Tibial nerve (tissue), 4 donors: Measurements from ENCODE around the gene OSBPL10. TPM values are rescaled to one million over a fixed set of nuclear protein-coding genes. Genes with fewer than 3 reads are reported as not detected.
"Not testable (repeated sequence)": the region's sequence is repeated elsewhere in the genome, so short reads cannot be mapped to it uniquely, and the experiment has no call there.

ENCODE experiments used
- DNase-seq, 2 donors: peaks; one replicate each; pipeline ENCODE4 v3.0.0-alpha.2; 2019; ENCODE audit warnings: low spot score in 2 of 2
- H3K27ac ChIP-seq, 4 donors: fragments of 200-600 bp; sonication (generic) in 3 of 4; one replicate each; pipeline ENCODE4 v1.5.1; 2017 to 2019; ENCODE audit warnings: mild to moderate bottlenecking in 1 of 4
- H3K27me3 ChIP-seq, 2 donors: fragments of 200-600 bp; sonication (generic) in 1 of 2; one replicate each; pipeline versions ENCODE4 v1.5.1 to v1.6.0; 2017 to 2019
- H3K36me3 ChIP-seq, 3 donors: fragments of 200-600 bp; sonication (generic); one replicate each; pipeline ENCODE4 v1.5.1; 2018 to 2019
- H3K4me1 ChIP-seq, 4 donors: fragments of 200-600 bp; sonication (generic) in 3 of 4; one replicate each; pipeline ENCODE4 v1.5.1; 2017 to 2019
- H3K4me3 ChIP-seq, 4 donors: fragments of 200-600 bp; sonication (generic) in 3 of 4; one replicate each; pipeline ENCODE4 v1.5.1; 2017 to 2019; ENCODE audit warnings: mild to moderate bottlenecking in 1 of 4, moderate library complexity in 1 of 4
- H3K9me3 ChIP-seq, 4 donors: fragments of 200-600 bp; sonication (generic) in 3 of 4; one replicate each; pipeline ENCODE4 v1.5.1; 2017 to 2019
- CTCF ChIP-seq, 5 experiments: fragments of 200-600 bp in 3 of 5; fragments of 450-650 bp in 2 of 5; sonication (generic) in 3 of 5; IDR thresholded peaks; one replicate each; pipeline ENCODE4 v1.5.1; 2016 to 2019; ENCODE audit warnings: antibody characterized with exemption in 5 of 5, mild to moderate bottlenecking in 3 of 5, moderate library complexity in 2 of 5
- EP300 ChIP-seq, 2 donors: sonication (generic); formaldehyde crosslinking; IDR thresholded peaks; one replicate each; pipeline ENCODE4 v1.6.1; 2017; ENCODE audit warnings: antibody characterized with exemption in 2 of 2, mild to moderate bottlenecking in 1 of 2
- POLR2A ChIP-seq, 2 donors: fragments of 450-650 bp; IDR thresholded peaks; one replicate each; pipeline ENCODE4 v1.6.1; 2017; ENCODE audit warnings: antibody characterized with exemption in 2 of 2, mild to moderate bottlenecking in 2 of 2, moderate library complexity in 2 of 2
- WGBS, 2 donors: methylation state at CpG; one replicate each; pipeline ENCODE4 v1.1.5; 2018; 5-methylcytosine and 5-hydroxymethylcytosine counted together
- total RNA-seq, 4 donors: library from RNA; depleted of rRNA; stranded (reverse); fragments of >200 nt; gene quantifications; one replicate each; pipeline ENCODE4 v1.1.0, GENCODE V29; 2016

OSBPL10 gene
- total RNA-seq, 4 donors from 2014 or later, result 45.0 to 79.2 (median 60.4) TPM

- H3K9me3 ChIP-seq, result no peaks in the 10 kb centered on the region
- H3K27ac ChIP-seq, result no peak overlapping the region
- no peak overlapping the region for H3K4me3 ChIP-seq
- DNase-seq, result no peak
- H3K36me3 ChIP-seq, result peaks cover 0 to 6% (median 0%) of the 10 kb centered on the region in 3 donors
- no peaks in the 10 kb centered on the region for H3K4me1 ChIP-seq
- WGBS, 2 donors, result 66 to 76% methylated on average over 2 of the region's 2 CpGs
- TF ChIP-seq POLR2A (IDR thresholded peaks at IDR 0.05), result no peak
- no peak for TF ChIP-seq CTCF (IDR thresholded peaks at IDR 0.05)
- TF ChIP-seq EP300 (IDR thresholded peaks at IDR 0.05), result no peak
- no peaks in the 10 kb centered on the region for H3K27me3 ChIP-seq
These were observed 190.0 kb downstream of the OSBPL10 start for GRCh38 chr3:31791090-31791430.

GRCh38 chr3:31790193-31791089 is 190.6 kb downstream of the OSBPL10 start:
- Histone ChIP-seq H3K9me3 (no peaks in the 10 kb centered on the region), H3K27me3 (no peaks in the 10 kb centered on the region), H3K36me3 (peaks cover 0 to 6% (median 0%) of the 10 kb centered on the region in 3 donors), H3K4me1 (no peaks in the 10 kb centered on the region), H3K27ac (no peak overlapping the region), H3K4me3 (no peak overlapping the region)
- TF ChIP-seq POLR2A (IDR thresholded peaks at IDR 0.05) (no peak), EP300 (IDR thresholded peaks at IDR 0.05) (no peak), CTCF (IDR thresholded peaks at IDR 0.05) (no peak)
- no peak for DNase-seq
- 84 to 90% methylated on average over 7 of the region's 7 CpGs for whole genome bisulfite sequencing, 2 donors

GRCh38 chr3:31789429-31789828 is 191.6 kb downstream of the OSBPL10 start:
- peaks cover 0 to 6% (median 0%) of the 10 kb centered on the region in 3 donors for H3K36me3 ChIP-seq
- H3K27ac ChIP-seq, result no peak overlapping the region
- DNase-seq, result no peak
- H3K4me1 ChIP-seq, result no peaks in the 10 kb centered on the region
- TF ChIP-seq EP300 (IDR thresholded peaks at IDR 0.05) (no peak), CTCF (IDR thresholded peaks at IDR 0.05) (no peak), POLR2A (IDR thresholded peaks at IDR 0.05) (no peak)
- H3K27me3 ChIP-seq, result no peaks in the 10 kb centered on the region
- H3K4me3 ChIP-seq, result no peak overlapping the region
- no peaks in the 10 kb centered on the region for H3K9me3 ChIP-seq
- WGBS, 2 donors, result 78 to 79% methylated on average over 5 of the region's 5 CpGs

GRCh38 chr3:31785734-31786133 is 195.3 kb downstream of the OSBPL10 start:
- Histone ChIP-seq H3K36me3 (peaks cover 0 to 6% (median 0%) of the 10 kb centered on the region in 3 donors), H3K4me1 (no peaks in the 10 kb centered on the region), H3K27me3 (no peaks in the 10 kb centered on the region), H3K9me3 (peaks cover 0 to 5% (median 0%) of the 10 kb centered on the region in 4 donors), H3K27ac (no peak overlapping the region), H3K4me3 (no peak overlapping the region)
- WGBS, 2 donors, result 100% methylated on average over 1 of the region's 1 CpG
- DNase-seq, result no peak
- TF ChIP-seq EP300 (IDR thresholded peaks at IDR 0.05), result no peak
- TF ChIP-seq CTCF (IDR thresholded peaks at IDR 0.05), result no peak
- no peak for TF ChIP-seq POLR2A (IDR thresholded peaks at IDR 0.05)

- H3K36me3 ChIP-seq, result peaks cover 0 to 6% (median 0%) of the 10 kb centered on the region in 3 donors
- no peaks in the 10 kb centered on the region for H3K4me1 ChIP-seq
- WGBS, 2 donors, result 76 to 82% methylated on average over 7 of the region's 7 CpGs
- TF ChIP-seq POLR2A (IDR thresholded peaks at IDR 0.05), result no peak
- no peak for TF ChIP-seq EP300 (IDR thresholded peaks at IDR 0.05)
- TF ChIP-seq CTCF (IDR thresholded peaks at IDR 0.05), result no peak
- no peak for DNase-seq
- H3K9me3 ChIP-seq, result peaks cover 0 to 5% (median 0%) of the 10 kb centered on the region in 4 donors
- no peaks in the 10 kb centered on the region for H3K27me3 ChIP-seq
- no peak overlapping the region for H3K27ac ChIP-seq
- no peak overlapping the region for H3K4me3 ChIP-seq
These were observed 195.8 kb downstream of the OSBPL10 start for GRCh38 chr3:31785286-31785685.

GRCh38 chr3:31783851-31784250 is 197.2 kb downstream of the OSBPL10 start:
- 79 to 81% methylated on average over 2 of the region's 2 CpGs for WGBS, 2 donors

GRCh38 chr3:31782306-31782705 is 198.8 kb downstream of the OSBPL10 start:
- H3K27ac ChIP-seq, H3K36me3 ChIP-seq, H3K27me3 ChIP-seq, H3K4me1 ChIP-seq, H3K4me3 ChIP-seq, DNase-seq: not testable (repeated sequence)
- H3K9me3 ChIP-seq, result peaks cover 0 to 15% (median 0%) of the 10 kb centered on the region in 4 donors
- WGBS, 2 donors, result 100% methylated on average over 1 of the region's 1 CpG

More at GRCh38 chr3:31783851-31784250, 197.2 kb downstream of the OSBPL10 start:
- not testable (repeated sequence) for H3K27me3 ChIP-seq, H3K9me3 ChIP-seq, H3K36me3 ChIP-seq, DNase-seq, H3K4me3 ChIP-seq, H3K4me1 ChIP-seq, H3K27ac ChIP-seq
